Measurements from ENCODE around the gene FAM81A. TPM values are rescaled to one million over a fixed set of nuclear protein-coding genes. Genes with fewer than 3 reads are reported as not detected.

The FAM81A gene
- total RNA-seq, 1 donor from 2014 or later: 0.75 TPM

GRCh38 chr15:59447367-59447766 lies 9.4 kb downstream of the FAM81A start:
- DNase-seq (ENCODE audit: low read depth): no peak

GRCh38 chr15:59448871-59449270 lies 10.9 kb downstream of the FAM81A start:
- Histone ChIP-seq H3K36me3 (ENCODE audit: control insufficient read depth, insufficient read depth, low read length) (no peaks in the 10 kb centered on the region), H3K27me3 (ENCODE audit: control insufficient read depth, insufficient read depth, low read length) (no peaks in the 10 kb centered on the region), H3K4me3 (ENCODE audit: low read depth, low read length) (no peak overlapping the region)
- DNase-seq (ENCODE audit: low read depth): no peak
- TF ChIP-seq CTCF (IDR thresholded peaks at IDR 0.05; ENCODE audit: insufficient read depth, low read length, poor library complexity, severe bottlenecking): no peak

More at GRCh38 chr15:59447367-59447766, 9.4 kb downstream of the FAM81A start:
- Histone ChIP-seq H3K4me3 (ENCODE audit: low read depth, low read length) (no peak overlapping the region), H3K27me3 (ENCODE audit: control insufficient read depth, insufficient read depth, low read length) (no peaks in the 10 kb centered on the region), H3K36me3 (ENCODE audit: control insufficient read depth, insufficient read depth, low read length) (no peaks in the 10 kb centered on the region)
- TF ChIP-seq CTCF (IDR thresholded peaks at IDR 0.05; ENCODE audit: insufficient read depth, low read length, poor library complexity, severe bottlenecking): no peak

GRCh38 chr15:59453474-59454215 lies 15.7 kb downstream of the FAM81A start:
- DNase-seq (ENCODE audit: low read depth): no peak
- no peak overlapping the region for H3K4me3 ChIP-seq (ENCODE audit: low read depth, low read length)
- H3K36me3 ChIP-seq (ENCODE audit: control insufficient read depth, insufficient read depth, low read length): no peaks in the 10 kb centered on the region
- no peak for TF ChIP-seq CTCF (IDR thresholded peaks at IDR 0.05; ENCODE audit: insufficient read depth, low read length, poor library complexity, severe bottlenecking)
- no peaks in the 10 kb centered on the region for H3K27me3 ChIP-seq (ENCODE audit: control insufficient read depth, insufficient read depth, low read length)

- H3K27me3 ChIP-seq (ENCODE audit: control insufficient read depth, insufficient read depth, low read length): no peaks in the 10 kb centered on the region
- no peak for DNase-seq (ENCODE audit: low read depth)
- no peak for TF ChIP-seq CTCF (IDR thresholded peaks at IDR 0.05; ENCODE audit: insufficient read depth, low read length, poor library complexity, severe bottlenecking)
- H3K36me3 ChIP-seq (ENCODE audit: control insufficient read depth, insufficient read depth, low read length): no peaks in the 10 kb centered on the region
- no peak overlapping the region for H3K4me3 ChIP-seq (ENCODE audit: low read depth, low read length)
Measured at GRCh38 chr15:59456114-59456513, 18.1 kb downstream of the FAM81A start.

GRCh38 chr15:59457103-59457502 lies 19.1 kb downstream of the FAM81A start:
- TF ChIP-seq CTCF (IDR thresholded peaks at IDR 0.05; ENCODE audit: insufficient read depth, low read length, poor library complexity, severe bottlenecking): no peak
- no peak for DNase-seq (ENCODE audit: low read depth)
- H3K27me3 ChIP-seq (ENCODE audit: control insufficient read depth, insufficient read depth, low read length): no peaks in the 10 kb centered on the region
- no peaks in the 10 kb centered on the region for H3K36me3 ChIP-seq (ENCODE audit: control insufficient read depth, insufficient read depth, low read length)
- H3K4me3 ChIP-seq (ENCODE audit: low read depth, low read length): no peak overlapping the region

GRCh38 chr15:59461521-59461920 lies 23.5 kb downstream of the FAM81A start:
- no peaks in the 10 kb centered on the region for H3K36me3 ChIP-seq (ENCODE audit: control insufficient read depth, insufficient read depth, low read length)
- TF ChIP-seq CTCF (IDR thresholded peaks at IDR 0.05; ENCODE audit: insufficient read depth, low read length, poor library complexity, severe bottlenecking): no peak

More at GRCh38 chr15:59461521-59461920, 23.5 kb downstream of the FAM81A start:
- Histone ChIP-seq H3K4me3 (ENCODE audit: low read depth, low read length) (no peak overlapping the region), H3K27me3 (ENCODE audit: control insufficient read depth, insufficient read depth, low read length) (no peaks in the 10 kb centered on the region)
- DNase-seq (ENCODE audit: low read depth): no peak

Data from kidney epithelial cell (primary cell).